ENCODE results near the gene PPP6R2. TPM values are rescaled to one million over a fixed set of nuclear protein-coding genes. Genes with fewer than 3 reads are reported as not detected.

PPP6R2 gene
- total and polyA plus RNA-seq, 4 donors, result 35.2 to 70.0 (median 46.6) TPM

DNA sequence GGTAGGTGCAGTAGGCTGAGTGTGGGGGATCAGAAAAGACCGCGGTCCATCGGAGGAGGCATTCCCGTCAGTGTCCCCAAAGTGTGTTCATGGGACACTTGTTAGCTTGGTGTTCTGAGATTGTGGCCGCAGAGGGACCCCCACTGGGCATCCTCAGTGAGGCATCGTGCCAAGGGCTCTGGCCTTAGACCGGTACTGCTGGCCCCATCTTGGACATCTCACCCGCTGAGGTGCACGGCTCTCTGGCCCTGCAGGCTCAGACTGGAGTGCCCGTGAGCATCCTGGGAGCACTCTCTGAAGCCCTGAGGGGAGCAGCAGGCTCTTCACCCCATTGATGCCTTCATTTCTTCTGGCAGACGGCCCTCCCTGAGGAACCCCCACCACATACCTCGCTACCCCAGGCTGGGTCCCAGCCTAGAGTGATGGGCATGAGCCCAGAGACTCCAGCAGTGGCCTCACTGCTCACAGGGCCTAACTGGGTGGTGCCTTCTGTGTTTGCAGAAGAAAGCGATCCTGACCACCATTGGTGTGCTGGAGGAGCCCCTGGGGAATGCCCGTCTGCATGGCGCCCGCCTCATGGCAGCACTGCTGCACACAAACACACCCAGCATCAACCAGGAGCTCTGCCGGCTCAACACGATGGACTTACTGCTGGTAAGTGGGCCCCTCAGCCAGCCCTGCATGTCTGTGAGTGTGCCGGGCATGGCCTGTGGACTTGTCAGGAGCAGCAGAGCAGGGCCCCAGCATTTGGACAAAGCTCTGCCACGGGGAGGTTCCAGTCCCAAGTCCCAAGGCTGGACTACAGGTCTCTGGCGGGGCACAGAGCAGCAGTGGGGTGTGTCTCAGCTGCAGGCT, 80.1 kb downstream of the PPP6R2 start:
- H3K4me3 ChIP-seq, result no peak overlapping the region
- 94 to 96% methylated on average over 21 of the region's 21 CpGs for WGBS, 2 donors
- no peak overlapping the region for H3K27ac ChIP-seq (ENCODE audit: low read depth in 1 of 2, low read length in 1 of 2)
- H3K27me3 ChIP-seq (ENCODE audit: control insufficient read depth in 3 of 3, insufficient read depth in 3 of 3, low read length in 2 of 3), result no peaks in the 10 kb centered on the region
- DNase-seq, result no peak
- no peaks in the 10 kb centered on the region for H3K9me3 ChIP-seq (ENCODE audit: control insufficient read depth in 4 of 4, insufficient read depth in 3 of 4, low read length in 3 of 4)
- peaks cover 19 to 52% (median 47%) of the 10 kb centered on the region in 4 donors for H3K36me3 ChIP-seq (ENCODE audit: control insufficient read depth in 4 of 4, insufficient read depth in 4 of 4, low read length in 4 of 4)
- ATAC-seq (ENCODE audit: insufficient read depth, low FRiP score), result no peak
- H3K4me1 ChIP-seq (ENCODE audit: control insufficient read depth in 5 of 5, insufficient read depth in 5 of 5, low read length in 5 of 5), result no peaks in the 10 kb centered on the region
- TF ChIP-seq, protein P1, sequence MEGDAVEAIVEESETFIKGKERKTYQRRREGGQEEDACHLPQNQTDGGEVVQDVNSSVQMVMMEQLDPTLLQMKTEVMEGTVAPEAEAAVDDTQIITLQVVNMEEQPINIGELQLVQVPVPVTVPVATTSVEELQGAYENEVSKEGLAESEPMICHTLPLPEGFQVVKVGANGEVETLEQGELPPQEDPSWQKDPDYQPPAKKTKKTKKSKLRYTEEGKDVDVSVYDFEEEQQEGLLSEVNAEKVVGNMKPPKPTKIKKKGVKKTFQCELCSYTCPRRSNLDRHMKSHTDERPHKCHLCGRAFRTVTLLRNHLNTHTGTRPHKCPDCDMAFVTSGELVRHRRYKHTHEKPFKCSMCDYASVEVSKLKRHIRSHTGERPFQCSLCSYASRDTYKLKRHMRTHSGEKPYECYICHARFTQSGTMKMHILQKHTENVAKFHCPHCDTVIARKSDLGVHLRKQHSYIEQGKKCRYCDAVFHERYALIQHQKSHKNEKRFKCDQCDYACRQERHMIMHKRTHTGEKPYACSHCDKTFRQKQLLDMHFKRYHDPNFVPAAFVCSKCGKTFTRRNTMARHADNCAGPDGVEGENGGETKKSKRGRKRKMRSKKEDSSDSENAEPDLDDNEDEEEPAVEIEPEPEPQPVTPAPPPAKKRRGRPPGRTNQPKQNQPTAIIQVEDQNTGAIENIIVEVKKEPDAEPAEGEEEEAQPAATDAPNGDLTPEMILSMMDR (IDR thresholded peaks at IDR 0.05; ENCODE audit: control extremely low read depth, extremely low read depth), result no peak
- no peak overlapping the region for H3K9ac ChIP-seq (ENCODE audit: insufficient read depth in 1 of 2, low read length in 2 of 2)

DNA sequence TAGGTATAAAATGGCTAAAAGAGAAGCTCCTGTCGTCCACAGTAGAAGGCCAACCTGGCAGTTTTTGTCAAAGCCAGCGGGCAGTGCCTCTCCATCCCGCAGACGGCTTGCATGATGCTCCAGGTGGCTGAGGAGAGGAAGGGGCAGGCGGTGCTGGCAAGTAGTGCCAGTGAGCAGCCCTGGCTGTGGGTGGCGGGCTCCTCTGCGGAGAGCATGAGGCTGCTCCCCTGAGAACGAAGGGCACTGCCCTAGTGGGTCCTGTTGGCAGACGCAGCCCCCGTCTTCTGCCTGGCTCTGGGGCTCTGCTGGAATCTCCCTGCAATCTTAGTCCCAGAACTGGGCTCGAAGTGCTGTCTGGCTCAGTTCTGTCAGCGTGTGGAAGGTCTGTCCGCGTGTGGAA, 80.8 kb downstream of the PPP6R2 start:
- no peaks in the 10 kb centered on the region for H3K4me1 ChIP-seq (ENCODE audit: control insufficient read depth in 5 of 5, insufficient read depth in 5 of 5, low read length in 5 of 5)
- no peak overlapping the region for H3K27ac ChIP-seq (ENCODE audit: low read depth in 1 of 2, low read length in 1 of 2)
- TF ChIP-seq, protein P1 (IDR thresholded peaks at IDR 0.05; ENCODE audit: control extremely low read depth, extremely low read depth), result no peak
- no peak overlapping the region for H3K9ac ChIP-seq (ENCODE audit: insufficient read depth in 1 of 2, low read length in 2 of 2)
- DNase-seq (no peak), ATAC-seq (ENCODE audit: insufficient read depth, low FRiP score) (no peak)
- H3K36me3 ChIP-seq (ENCODE audit: control insufficient read depth in 4 of 4, insufficient read depth in 4 of 4, low read length in 4 of 4), result peaks cover 19 to 48% (median 46%) of the 10 kb centered on the region in 4 donors
- 97 to 98% methylated on average over 14 of the region's 14 CpGs for WGBS, 2 donors
- H3K27me3 ChIP-seq (ENCODE audit: control insufficient read depth in 3 of 3, insufficient read depth in 3 of 3, low read length in 2 of 3), result no peaks in the 10 kb centered on the region
- no peaks in the 10 kb centered on the region for H3K9me3 ChIP-seq (ENCODE audit: control insufficient read depth in 4 of 4, insufficient read depth in 3 of 4, low read length in 3 of 4)
- no peak overlapping the region for H3K4me3 ChIP-seq

DNA sequence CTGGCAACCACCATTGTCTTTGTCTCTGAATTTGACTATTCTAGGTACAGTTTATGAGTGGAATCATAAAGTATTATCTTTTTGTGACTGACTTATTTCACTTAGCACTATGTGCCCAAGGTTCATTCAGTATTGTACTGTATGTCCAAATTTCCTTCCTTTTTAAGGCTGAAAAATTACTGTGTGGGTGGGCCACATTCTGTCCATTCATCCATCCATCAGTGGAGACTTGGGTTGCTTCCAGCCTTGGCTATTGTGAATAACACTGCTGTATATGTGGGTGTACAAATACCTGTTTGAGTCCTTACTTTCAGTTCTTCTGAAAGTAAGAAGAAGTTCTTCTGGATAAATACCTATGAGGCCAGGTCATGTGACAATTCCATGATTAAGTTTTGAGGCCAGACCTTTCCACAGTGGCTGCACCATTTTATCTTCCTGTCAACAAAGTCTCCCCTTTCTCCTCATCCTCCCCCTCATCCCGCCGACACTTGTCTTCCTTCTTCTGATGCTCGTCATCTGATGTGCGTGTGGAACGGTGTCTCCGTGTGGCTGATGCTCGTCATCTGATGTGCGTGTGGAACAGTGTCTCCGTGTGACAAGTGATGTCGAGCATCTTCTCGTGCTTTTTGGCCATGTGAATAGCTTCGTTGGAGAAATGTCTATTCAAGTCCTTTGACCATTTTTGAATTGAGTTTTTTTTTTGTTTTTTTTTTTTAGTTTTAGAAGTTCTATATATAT, 82.2 kb downstream of the PPP6R2 start:
- no peaks in the 10 kb centered on the region for H3K4me1 ChIP-seq (ENCODE audit: control insufficient read depth in 5 of 5, insufficient read depth in 5 of 5, low read length in 5 of 5)
- DNase-seq (no peak), ATAC-seq (ENCODE audit: insufficient read depth, low FRiP score) (no peak)
- peaks cover 19 to 40% (median 39%) of the 10 kb centered on the region in 4 donors for H3K36me3 ChIP-seq (ENCODE audit: control insufficient read depth in 4 of 4, insufficient read depth in 4 of 4, low read length in 4 of 4)
- no peak overlapping the region for H3K27ac ChIP-seq (ENCODE audit: low read depth in 1 of 2, low read length in 1 of 2)
- H3K4me3 ChIP-seq, result no peak overlapping the region
- TF ChIP-seq, protein P1 (IDR thresholded peaks at IDR 0.05; ENCODE audit: control extremely low read depth, extremely low read depth), result no peak
- H3K9me3 ChIP-seq (ENCODE audit: control insufficient read depth in 4 of 4, insufficient read depth in 3 of 4, low read length in 3 of 4), result no peaks in the 10 kb centered on the region
- WGBS, 2 donors, result 94 to 96% methylated on average over 12 of the region's 12 CpGs
- no peak overlapping the region for H3K9ac ChIP-seq (ENCODE audit: insufficient read depth in 1 of 2, low read length in 2 of 2)
- no peaks in the 10 kb centered on the region for H3K27me3 ChIP-seq (ENCODE audit: control insufficient read depth in 3 of 3, insufficient read depth in 3 of 3, low read length in 2 of 3)
